ENCODE results near the gene SOHLH2.

The SOHLH2 gene

GRCh38 chr13:36183901-36184300, 30.5 kb downstream of the SOHLH2 start:
- no peak for DNase-seq (ENCODE audit: low spot score)

- DNase-seq (ENCODE audit: low spot score) = no peak
These were observed 38.7 kb downstream of the SOHLH2 start for GRCh38 chr13:36175621-36176020.

- DNase-seq (ENCODE audit: low spot score) = no peak
These were observed 39.4 kb downstream of the SOHLH2 start for GRCh38 chr13:36174923-36175322.

GRCh38 chr13:36173571-36174322, 40.6 kb downstream of the SOHLH2 start:
- no peak for DNase-seq (ENCODE audit: low spot score)

- DNase-seq (ENCODE audit: low spot score) = no peak
These were observed 48.3 kb downstream of the SOHLH2 start for GRCh38 chr13:36166046-36166445.

GRCh38 chr13:36163809-36164308, 50.5 kb downstream of the SOHLH2 start:
- no peak for DNase-seq (ENCODE audit: low spot score)

- DNase-seq (ENCODE audit: low spot score) = no peak
These were observed 51.1 kb downstream of the SOHLH2 start for GRCh38 chr13:36163286-36163685.

GRCh38 chr13:36160297-36160696, 54.1 kb downstream of the SOHLH2 start:
- no peak for DNase-seq (ENCODE audit: low spot score)

GRCh38 chr13:36158611-36159010, 55.7 kb downstream of the SOHLH2 start:
- DNase-seq (ENCODE audit: low spot score) = no peak

- DNase-seq (ENCODE audit: low spot score) = no peak
These were observed 56.9 kb downstream of the SOHLH2 start for GRCh38 chr13:36157480-36157879.

- DNase-seq (ENCODE audit: low spot score) = no peak
These were observed 59.6 kb downstream of the SOHLH2 start for GRCh38 chr13:36154567-36155291.

- no peak for DNase-seq (ENCODE audit: low spot score)
These were observed 62.8 kb downstream of the SOHLH2 start for GRCh38 chr13:36151591-36151990.

GRCh38 chr13:36148446-36148845, 65.9 kb downstream of the SOHLH2 start:
- no peak for DNase-seq (ENCODE audit: low spot score)

GRCh38 chr13:36147330-36147729, 67.0 kb downstream of the SOHLH2 start:
- no peak for DNase-seq (ENCODE audit: low spot score)

- DNase-seq (ENCODE audit: low spot score) = no peak
These were observed 67.7 kb downstream of the SOHLH2 start for GRCh38 chr13:36146511-36147269.

GRCh38 chr13:36143738-36144137, 70.6 kb downstream of the SOHLH2 start:
- DNase-seq (ENCODE audit: low spot score) = no peak

- DNase-seq (ENCODE audit: low spot score) = no peak
These were observed 71.6 kb downstream of the SOHLH2 start for GRCh38 chr13:36142735-36143134.

- DNase-seq (ENCODE audit: low spot score) = no peak
These were observed 78.5 kb downstream of the SOHLH2 start for GRCh38 chr13:36135876-36136275.

- no peak for DNase-seq (ENCODE audit: low spot score)
These were observed 79.7 kb downstream of the SOHLH2 start for GRCh38 chr13:36134632-36135031.

- DNase-seq (ENCODE audit: low spot score) = no peak
These were observed 80.3 kb downstream of the SOHLH2 start for GRCh38 chr13:36133950-36134626.

- DNase-seq (ENCODE audit: low spot score) = no peak
These were observed 82.0 kb downstream of the SOHLH2 start for GRCh38 chr13:36132376-36132775.

- DNase-seq (ENCODE audit: low spot score) = no peak
These were observed 82.4 kb downstream of the SOHLH2 start for GRCh38 chr13:36131931-36132297.
